K562 (cell line): ENCODE measurements around the gene PDCD5. TPM values are rescaled to one million over a fixed set of nuclear protein-coding genes. Genes with fewer than 3 reads are reported as not detected.

Experiments
- BMI1 ChIP-seq: fragments of 150-350 bp; IDR thresholded peaks from 2 replicates; pipeline ENCODE4 v1.6.1; 2014; ENCODE audit warnings: low read length
- NFIX ChIP-seq: fragments of 250-450 bp; sonication (Bioruptor Pico); IDR thresholded peaks from 2 replicates; pipeline ENCODE4 v1.4.0; 2020; ENCODE audit warnings: low read depth, mild to moderate bottlenecking, moderate library complexity
- REST ChIP-seq, 2 experiments: fragments of 450-650 bp; formaldehyde crosslinking in 1 of 2; IDR thresholded peaks; 2 replicates each; pipeline versions ENCODE4 v1.4.0 to v1.6.1; 2014 to 2020; ENCODE audit warnings: mild to moderate bottlenecking in 2 of 2, borderline replicate concordance in 1 of 2, low read depth in 1 of 2
- ZBED1 ChIP-seq: IDR thresholded peaks from 2 replicates; pipeline ENCODE4 v1.6.1; 2014
- ZBTB1 ChIP-seq: sonication (generic); formaldehyde crosslinking; IDR thresholded peaks from 2 replicates; pipeline ENCODE4 v1.8.1; 2023; ENCODE audit warnings: missing genetic modification reagents, low read depth, mild to moderate bottlenecking, borderline replicate concordance
- ZNF384 ChIP-seq: IDR thresholded peaks from 2 replicates; pipeline ENCODE4 v1.6.1; 2012; ENCODE audit warnings: low read depth, low read length, improper control_type of control experiment
- ZNF507 ChIP-seq: conservative IDR thresholded peaks from 2 replicates; pipeline ENCODE4 v1.6.1; 2017; ENCODE audit warnings: missing genetic modification characterization, missing compliant biosample characterization
- ZNF76 ChIP-seq: fragments of 250-450 bp; sonication (Bioruptor Pico); IDR thresholded peaks from 2 replicates; pipeline ENCODE4 v1.4.0; 2020; ENCODE audit warnings: mild to moderate bottlenecking, moderate library complexity, borderline replicate concordance
- polyA plus RNA-seq, 8 experiments: library from polyadenylated mRNA; depleted of rRNA in 4 of 8; stranded (reverse) in 5 of 8; unstranded in 3 of 8; fragments of >200 nt; fragmentation: Nextera tagmentation in 2 of 8; fragmentation: Illumina TruSeq in 1 of 8; extraction: Ambion mirVana in 2 of 8; extraction: Trizol in 1 of 8; gene quantifications; 2 replicates each; pipeline versions ENCODE4 v1.2.1 to v1.2.3, GENCODE V29; 2011 to 2014; ENCODE audit warnings: inconsistent platforms in 1 of 8, missing spikeins in 1 of 8
- total RNA-seq, 7 experiments: library from RNA; depleted of rRNA in 6 of 7; stranded (reverse); fragments of >200 nt in 6 of 7; fragmentation: Illumina TruSeq in 2 of 7; extraction: Trizol in 2 of 7; gene quantifications; 2 replicates each; pipeline versions ENCODE4 v1.2.1 to v1.2.3, GENCODE V29; 2011 to 2021; ENCODE audit warnings: low replicate concordance in 1 of 7

PDCD5 gene
- total and polyA plus RNA-seq, 9 of the 15 experiments (the other 6 are each of a cell fraction or from before 2014, with no cell fraction given), result 122 to 322 (median 269) TPM

DNA sequence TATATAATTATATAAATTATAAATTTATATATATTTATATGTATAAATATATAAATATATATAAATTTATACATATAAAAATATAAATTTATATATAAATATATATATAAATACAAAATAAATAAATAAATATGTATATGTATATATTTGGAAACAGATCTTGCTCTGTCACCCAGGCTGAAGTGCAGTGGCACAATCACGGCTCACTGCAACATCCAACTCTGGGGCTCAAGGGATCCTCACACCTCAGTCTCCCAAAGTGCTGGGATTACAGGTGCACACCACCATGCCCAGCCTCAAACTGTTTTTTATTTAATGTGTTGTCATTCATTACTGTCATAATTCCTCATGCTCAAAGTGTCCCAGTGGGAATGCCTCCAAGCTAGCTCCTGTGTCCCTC is 25.2 kb upstream of the PDCD5 start (continued):
- no peak for TF ChIP-seq REST (IDR thresholded peaks at IDR 0.05; ENCODE audit: borderline replicate concordance)
- TF ChIP-seq REST (CRISPR knock-in tag; IDR thresholded peaks at IDR 0.05; ENCODE audit: low read depth), result no peak
- no peak for TF ChIP-seq ZBTB1 (CRISPR knock-in tag)
- no peak for TF ChIP-seq ZNF384
- TF ChIP-seq ZNF76 (CRISPR knock-in tag), result no peak
- TF ChIP-seq NFIX, result no peak
- TF ChIP-seq BMI1, result no peak
- no peak for TF ChIP-seq ZBED1
- TF ChIP-seq ZNF507 (tag), result no peak
